Caco-2 (cell line): Measurements from ENCODE around the gene ISM1. TPM values are rescaled to one million over a fixed set of nuclear protein-coding genes. Genes with fewer than 3 reads are reported as not detected.

Source experiments
- BruUV-seq: library from RNA; stranded (reverse); fragments of 400-500 nt; replicated peaks from 2 replicates; lab custom pipeline; 2021; lab: Mats Ljungman, UMichigan
- CTCF ChIA-PET: fragments of 300-600 bp; sonication (Branson Sonifier 250); formaldehyde crosslinking; loops from one replicate; lab custom pipeline; 2022; ENCODE audit warnings: antibody characterized with exemption; lab: Charles Lee
- POLR2A ChIA-PET: fragments of 300-600 bp; sonication (Branson Sonifier 250); formaldehyde crosslinking; loops from one replicate; lab custom pipeline; 2022; ENCODE audit warnings: antibody characterized with exemption; lab: Charles Lee
- DNase-seq, 2 experiments: peaks; one replicate each; pipeline versions ENCODE4 v3.0.0 to v3.0.0-alpha.2; 2020 to 2022
- H3K27me3 ChIP-seq: replicated peaks from 2 replicates; pipeline ENCODE4 v1.6.0; 2011; ENCODE audit warnings: low read length; ENCODE audit not compliant: control insufficient read depth, insufficient read depth
- H3K36me3 ChIP-seq: 2 replicates; pipeline ENCODE4 v1.5.1; 2011; ENCODE audit warnings: low read length; ENCODE audit not compliant: control insufficient read depth, insufficient read depth
- H3K4me1 ChIP-seq: fragments of 250-450 bp; sonication (Bioruptor Pico); 2 replicates; pipeline ENCODE4 v1.5.1; 2020; ENCODE audit warnings: mild to moderate bottlenecking
- H3K4me3 ChIP-seq: 2 replicates; pipeline ENCODE4 v1.5.1; 2011; ENCODE audit warnings: low read depth, mild to moderate bottlenecking, control low read depth, low read length
- H3K9me3 ChIP-seq: fragments of 250-450 bp; sonication (Bioruptor Pico); 2 replicates; pipeline ENCODE4 v1.5.1; 2020; ENCODE audit warnings: mild to moderate bottlenecking, moderate library complexity
- H3K27ac Mint-ChIP-seq: one replicate; pipeline ENCODE4 v1.8.0; 2022; ENCODE audit warnings: mixed read lengths; ENCODE audit not compliant: unreplicated experiment
- H3K27me3 Mint-ChIP-seq: one replicate; pipeline ENCODE4 v1.8.0; 2022; ENCODE audit warnings: mixed read lengths; ENCODE audit not compliant: insufficient read depth, unreplicated experiment
- H3K36me3 Mint-ChIP-seq: one replicate; pipeline ENCODE4 v1.8.0; 2022; ENCODE audit warnings: mild to moderate bottlenecking, mixed read lengths; ENCODE audit not compliant: insufficient read depth, unreplicated experiment
- H3K4me1 Mint-ChIP-seq: one replicate; pipeline ENCODE4 v1.8.0; 2022; ENCODE audit warnings: low read depth, mixed read lengths; ENCODE audit not compliant: unreplicated experiment
- H3K4me3 Mint-ChIP-seq: one replicate; pipeline ENCODE4 v1.8.0; 2022; ENCODE audit warnings: mild to moderate bottlenecking, moderate library complexity, mixed read lengths; ENCODE audit not compliant: unreplicated experiment
- H3K9me3 Mint-ChIP-seq: one replicate; pipeline ENCODE4 v1.8.0; 2022; ENCODE audit warnings: mixed read lengths; ENCODE audit not compliant: unreplicated experiment
- CTCF ChIP-seq, 2 experiments: fragments of 200-600 bp in 1 of 2; IDR thresholded peaks; 1 replicate in 1 of 2; 2 replicates in 1 of 2; pipeline versions ENCODE4 v1.5.1 to v1.8.0; 2011 to 2022; ENCODE audit warnings: antibody characterized with exemption in 1 of 2, control low read depth in 1 of 2, inconsistent platforms in 1 of 2, low read depth in 1 of 2, low read length in 1 of 2, mild to moderate bottlenecking in 1 of 2, moderate library complexity in 1 of 2; ENCODE audit not compliant: insufficient read depth in 1 of 2, severe bottlenecking in 1 of 2, unreplicated experiment in 1 of 2
- intact Hi-C: fragments of 100-400 bp; cut with micrococcal nuclease; formaldehyde crosslinking; loops from one replicate; pipeline ENCODE4 v1.10.0; 2022; ENCODE audit not compliant: unreplicated experiment
- total RNA-seq: library from RNA; stranded (reverse); gene quantifications from 2 replicates; pipeline ENCODE4 v1.2.3, GENCODE V29; 2022

The ISM1 gene
- total RNA-seq, 1 experiment from 2014 or later: 1.8 TPM

DNA sequence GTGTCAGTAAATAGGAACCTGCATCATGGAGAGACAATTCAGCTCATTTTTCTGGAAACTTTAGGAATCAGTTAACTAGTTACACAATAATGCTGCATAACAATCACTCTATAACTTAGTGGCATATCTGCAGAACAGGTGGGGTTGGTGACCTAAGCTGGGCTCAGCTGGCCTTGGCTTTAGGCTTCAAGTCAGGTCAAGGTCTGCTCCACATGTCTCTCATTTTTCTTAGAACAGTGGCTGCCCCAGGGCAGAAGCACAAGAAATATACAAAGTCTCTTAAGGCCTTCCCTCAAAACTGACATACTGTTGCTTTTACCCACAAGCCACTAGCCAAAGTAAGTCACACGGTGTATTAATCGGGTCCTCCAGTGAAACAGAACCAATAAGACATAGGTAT is 14.1 kb upstream of the ISM1 start:
- Histone ChIP-seq H3K9me3 (no peaks in the 10 kb centered on the region), H3K4me1 (no peaks in the 10 kb centered on the region), H3K4me3 (no peak overlapping the region), H3K27me3 (no peaks in the 10 kb centered on the region), H3K36me3 (no peaks in the 10 kb centered on the region)
- BruUV-seq: no TSS peak
- DNase-seq: no peak
- no peaks in the 10 kb centered on the region for H3K9me3 Mint-ChIP-seq
- H3K36me3 Mint-ChIP-seq: no peaks in the 10 kb centered on the region
- intact Hi-C loops: no loop called here
- H3K27ac Mint-ChIP-seq: no peak overlapping the region
- ChIA-PET POLR2A (interaction anchor here (0.6 kb wide), 1 partner anchor 389 kb away, joined by 5 read pairs; no protein-coding TSS in a partner anchor), CTCF (no interaction called here)
- H3K4me3 Mint-ChIP-seq: no peak overlapping the region
- TF ChIP-seq CTCF (IDR thresholded peaks at IDR 0.05; ENCODE audit: insufficient read depth in 1 of 2, low read depth in 1 of 2, low read length in 1 of 2, severe bottlenecking in 1 of 2, unreplicated experiment in 1 of 2): no peak
- no peaks in the 10 kb centered on the region for H3K27me3 Mint-ChIP-seq
- H3K4me1 Mint-ChIP-seq: no peaks in the 10 kb centered on the region

- intact Hi-C loops: no loop called here
- no peak for TF ChIP-seq CTCF (IDR thresholded peaks at IDR 0.05; ENCODE audit: insufficient read depth in 1 of 2, low read depth in 1 of 2, low read length in 1 of 2, severe bottlenecking in 1 of 2, unreplicated experiment in 1 of 2)
- ChIA-PET POLR2A (no interaction called here), CTCF (no interaction called here)
- Mint-ChIP-seq H3K4me3 (no peak overlapping the region), H3K4me1 (no peaks in the 10 kb centered on the region), H3K9me3 (no peaks in the 10 kb centered on the region), H3K27me3 (peaks cover 16% of the 10 kb centered on the region), H3K27ac (no peak overlapping the region), H3K36me3 (no peaks in the 10 kb centered on the region)
- Histone ChIP-seq H3K27me3 (no peaks in the 10 kb centered on the region), H3K9me3 (no peaks in the 10 kb centered on the region), H3K36me3 (no peaks in the 10 kb centered on the region), H3K4me1 (no peaks in the 10 kb centered on the region), H3K4me3 (no peak overlapping the region)
- DNase-seq: no peak
- no TSS peak for BruUV-seq
Measured at GRCh38 chr20:13211956-13212618, 9.0 kb upstream of the ISM1 start.

DNA sequence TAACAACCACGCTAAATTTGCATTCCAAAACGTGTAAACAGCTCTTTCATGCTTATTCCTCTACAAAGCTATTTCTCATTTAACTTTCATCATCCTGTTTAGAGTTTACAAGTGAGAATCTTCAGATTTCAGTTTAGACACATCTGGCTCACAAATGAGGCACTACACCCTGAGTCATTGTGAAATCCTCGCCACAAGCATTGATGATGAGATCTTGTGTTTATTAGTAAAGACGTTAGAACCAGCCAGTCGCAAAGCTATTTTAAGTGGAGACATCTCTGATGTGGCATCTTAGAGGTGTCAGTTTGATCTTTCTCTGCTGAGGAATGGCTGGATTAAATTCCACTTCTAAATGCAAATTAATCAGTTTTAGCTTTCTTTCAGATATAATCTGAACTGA is 8.3 kb upstream of the ISM1 start:
- H3K4me1 ChIP-seq: no peaks in the 10 kb centered on the region
- H3K27me3 ChIP-seq: no peaks in the 10 kb centered on the region
- no peak for DNase-seq
- H3K27ac Mint-ChIP-seq: no peak overlapping the region
- no peak for TF ChIP-seq CTCF (IDR thresholded peaks at IDR 0.05; ENCODE audit: insufficient read depth in 1 of 2, low read depth in 1 of 2, low read length in 1 of 2, severe bottlenecking in 1 of 2, unreplicated experiment in 1 of 2)
- POLR2A ChIA-PET: no interaction called here
- H3K4me3 ChIP-seq: no peak overlapping the region
- no peaks in the 10 kb centered on the region for H3K9me3 Mint-ChIP-seq
- no peak overlapping the region for H3K4me3 Mint-ChIP-seq
- BruUV-seq: no TSS peak
- no peaks in the 10 kb centered on the region for H3K36me3 Mint-ChIP-seq
- intact Hi-C loops: no loop called here
- no peaks in the 10 kb centered on the region for H3K36me3 ChIP-seq
- H3K4me1 Mint-ChIP-seq: no peaks in the 10 kb centered on the region
- no peaks in the 10 kb centered on the region for H3K9me3 ChIP-seq
- peaks cover 16% of the 10 kb centered on the region for H3K27me3 Mint-ChIP-seq
- CTCF ChIA-PET: no interaction called here
